HUES48 (cell line): ENCODE measurements around the gene CREBL2.
"Not testable (repeated sequence)": the region's sequence is repeated elsewhere in the genome, so short reads cannot be mapped to it uniquely, and the experiment has no call there.

Source experiments
- H3K27ac ChIP-seq: one replicate; pipeline ENCODE4 v1.7.0; 2013; ENCODE audit warnings: low read depth, low read length, inconsistent platforms
- H3K27me3 ChIP-seq: 2 replicates; pipeline ENCODE4 v1.6.1; 2013; ENCODE audit warnings: mild to moderate bottlenecking, low read length; ENCODE audit not compliant: control insufficient read depth, insufficient read depth
- H3K36me3 ChIP-seq: 2 replicates; pipeline ENCODE4 v1.6.1; 2013; ENCODE audit warnings: low read length; ENCODE audit not compliant: control insufficient read depth, insufficient read depth
- H3K4me1 ChIP-seq: 2 replicates; pipeline ENCODE4 v1.6.1; 2013; ENCODE audit warnings: mild to moderate bottlenecking, low read length; ENCODE audit not compliant: control insufficient read depth, insufficient read depth
- H3K4me3 ChIP-seq: 2 replicates; pipeline ENCODE4 v1.5.1; 2013; ENCODE audit warnings: mild to moderate bottlenecking, low read depth, low read length
- H3K9ac ChIP-seq: 2 replicates; pipeline ENCODE4 v1.6.1; 2013; ENCODE audit warnings: mild to moderate bottlenecking, low read depth, low read length, moderate library complexity
- H3K9me3 ChIP-seq: 2 replicates; pipeline ENCODE4 v1.6.1; 2013; ENCODE audit warnings: low read length; ENCODE audit not compliant: control insufficient read depth, insufficient read depth

CREBL2 gene

GRCh38 chr12:12582895-12583303, 28.8 kb upstream of the CREBL2 start:
- H3K9me3 ChIP-seq: no peaks in the 10 kb centered on the region
- H3K4me1 ChIP-seq: no peaks in the 10 kb centered on the region
- no peak overlapping the region for H3K9ac ChIP-seq
- H3K36me3 ChIP-seq: no peaks in the 10 kb centered on the region
- no peaks in the 10 kb centered on the region for H3K27me3 ChIP-seq
- H3K4me3 ChIP-seq: no peak overlapping the region
- H3K27ac ChIP-seq: no peak overlapping the region

- Histone ChIP-seq H3K27ac (no peak overlapping the region), H3K4me3 (no peak overlapping the region), H3K9me3 (no peaks in the 10 kb centered on the region), H3K36me3 (no peaks in the 10 kb centered on the region), H3K4me1 (no peaks in the 10 kb centered on the region), H3K27me3 (no peaks in the 10 kb centered on the region), H3K9ac (no peak overlapping the region)
These were observed 28.0 kb upstream of the CREBL2 start for GRCh38 chr12:12583510-12584178.

GRCh38 chr12:12585115-12585863, 26.4 kb upstream of the CREBL2 start:
- no peaks in the 10 kb centered on the region for H3K27me3 ChIP-seq
- H3K4me1 ChIP-seq: no peaks in the 10 kb centered on the region
- no peak overlapping the region for H3K4me3 ChIP-seq
- H3K9ac ChIP-seq: no peak overlapping the region
- no peak overlapping the region for H3K27ac ChIP-seq
- H3K9me3 ChIP-seq: no peaks in the 10 kb centered on the region
- H3K36me3 ChIP-seq: no peaks in the 10 kb centered on the region

GRCh38 chr12:12586879-12587675, 24.6 kb upstream of the CREBL2 start:
- Histone ChIP-seq H3K4me3 (no peak overlapping the region), H3K9me3 (no peaks in the 10 kb centered on the region), H3K36me3 (no peaks in the 10 kb centered on the region), H3K4me1 (no peaks in the 10 kb centered on the region), H3K9ac (no peak overlapping the region), H3K27me3 (no peaks in the 10 kb centered on the region), H3K27ac (no peak overlapping the region)

GRCh38 chr12:12587878-12588277, 23.8 kb upstream of the CREBL2 start:
- no peak overlapping the region for H3K9ac ChIP-seq
- no peak overlapping the region for H3K27ac ChIP-seq
- no peaks in the 10 kb centered on the region for H3K9me3 ChIP-seq

GRCh38 chr12:12588436-12588835, 23.2 kb upstream of the CREBL2 start:
- H3K27me3 ChIP-seq, H3K36me3 ChIP-seq, H3K27ac ChIP-seq, H3K4me3 ChIP-seq, H3K9ac ChIP-seq, H3K4me1 ChIP-seq, H3K9me3 ChIP-seq: not testable (repeated sequence)

More at GRCh38 chr12:12587878-12588277, 23.8 kb upstream of the CREBL2 start:
- no peaks in the 10 kb centered on the region for H3K36me3 ChIP-seq
- no peaks in the 10 kb centered on the region for H3K27me3 ChIP-seq
- H3K4me3 ChIP-seq: no peak overlapping the region
- no peaks in the 10 kb centered on the region for H3K4me1 ChIP-seq

GRCh38 chr12:12590961-12591360, 20.7 kb upstream of the CREBL2 start:
- H3K27ac ChIP-seq: no peak overlapping the region
- no peaks in the 10 kb centered on the region for H3K36me3 ChIP-seq
- H3K9ac ChIP-seq: no peak overlapping the region
- no peak overlapping the region for H3K4me3 ChIP-seq
- H3K4me1 ChIP-seq: no peaks in the 10 kb centered on the region
- H3K27me3 ChIP-seq: no peaks in the 10 kb centered on the region
- no peaks in the 10 kb centered on the region for H3K9me3 ChIP-seq

- no peaks in the 10 kb centered on the region for H3K36me3 ChIP-seq
- no peak overlapping the region for H3K4me3 ChIP-seq
- no peaks in the 10 kb centered on the region for H3K9me3 ChIP-seq
- H3K9ac ChIP-seq: no peak overlapping the region
- no peak overlapping the region for H3K27ac ChIP-seq
- no peaks in the 10 kb centered on the region for H3K27me3 ChIP-seq
- H3K4me1 ChIP-seq: no peaks in the 10 kb centered on the region
These were observed 18.7 kb upstream of the CREBL2 start for GRCh38 chr12:12592930-12593329.

- not testable (repeated sequence) for H3K36me3 ChIP-seq, H3K27me3 ChIP-seq
These were observed 15.7 kb upstream of the CREBL2 start for GRCh38 chr12:12595929-12596328.

GRCh38 chr12:12596598-12596997, 15.1 kb upstream of the CREBL2 start:
- H3K9ac ChIP-seq, H3K4me3 ChIP-seq, H3K27me3 ChIP-seq, H3K27ac ChIP-seq, H3K9me3 ChIP-seq, H3K4me1 ChIP-seq, H3K36me3 ChIP-seq: not testable (repeated sequence)

More at GRCh38 chr12:12595929-12596328, 15.7 kb upstream of the CREBL2 start:
- H3K27ac ChIP-seq, H3K9me3 ChIP-seq, H3K4me1 ChIP-seq, H3K9ac ChIP-seq, H3K4me3 ChIP-seq: not testable (repeated sequence)

GRCh38 chr12:12598864-12599263, 12.8 kb upstream of the CREBL2 start:
- Histone ChIP-seq H3K4me3 (no peak overlapping the region), H3K4me1 (0 out of 2 replicates have a peak, but pooled peaks cover 4% of the 10 kb centered on the region), H3K27me3 (no peaks in the 10 kb centered on the region), H3K27ac (no peak overlapping the region), H3K36me3 (no peaks in the 10 kb centered on the region), H3K9ac (no peak overlapping the region), H3K9me3 (no peaks in the 10 kb centered on the region)
